H1 (cell line): ENCODE data around the gene SPOP. TPM values are rescaled to one million over a fixed set of nuclear protein-coding genes. Genes with fewer than 3 reads are reported as not detected.

Experiments used
- ASH2L ChIP-seq: fragments of 200-600, 300-600 bp; sonication (generic); IDR thresholded peaks from one replicate; pipeline ENCODE4 v1.7.1; 2017; ENCODE audit warnings: low read length
- BCL11A ChIP-seq, 2 experiments: IDR thresholded peaks; one replicate each; pipeline ENCODE4 v1.6.1; 2011; ENCODE audit warnings: low read depth in 2 of 2, low read length in 2 of 2, mild to moderate bottlenecking in 2 of 2
- CEBPB ChIP-seq: IDR thresholded peaks from 2 replicates; pipeline ENCODE4 v1.6.1; 2012; ENCODE audit warnings: low read depth, low read length
- CHD1 ChIP-seq: IDR thresholded peaks from 2 replicates; pipeline ENCODE4 v1.6.1; 2012; ENCODE audit warnings: low read depth, low read length, improper control_type of control experiment
- CHD2 ChIP-seq: IDR thresholded peaks from 2 replicates; pipeline ENCODE4 v1.6.1; 2012; ENCODE audit warnings: low read length, improper control_type of control experiment
- CTBP2 ChIP-seq: IDR thresholded peaks from 2 replicates; pipeline ENCODE4 v1.7.0; 2011; ENCODE audit warnings: borderline replicate concordance, mild to moderate bottlenecking, moderate library complexity, mixed read lengths, low read length; ENCODE audit not compliant: insufficient read depth, insufficient read length
- JUND ChIP-seq: IDR thresholded peaks from 2 replicates; pipeline ENCODE4 v1.6.1; 2011; ENCODE audit warnings: mild to moderate bottlenecking, improper control_type of control experiment, low read length
- KDM4A ChIP-seq: IDR thresholded peaks from one replicate; pipeline ENCODE4 v1.7.1; 2012; ENCODE audit warnings: low read depth, mild to moderate bottlenecking, moderate library complexity, low read length, inconsistent platforms; ENCODE audit not compliant: severe bottlenecking
- KDM5A ChIP-seq: fragments of 200-600 bp; IDR thresholded peaks from 2 replicates; pipeline ENCODE4 v1.7.1; 2012; ENCODE audit warnings: mild to moderate bottlenecking, low read length, inconsistent platforms, mixed read lengths
- NANOG ChIP-seq: IDR thresholded peaks from 2 replicates; pipeline ENCODE4 v1.6.1; 2011; ENCODE audit warnings: low read length, low read depth, mild to moderate bottlenecking, inconsistent platforms; ENCODE audit not compliant: insufficient read depth, poor library complexity, severe bottlenecking
- RXRA ChIP-seq: IDR thresholded peaks from 2 replicates; pipeline ENCODE4 v1.6.1; 2011; ENCODE audit warnings: low read depth, mild to moderate bottlenecking, low read length, moderate library complexity; ENCODE audit not compliant: insufficient read depth
- SIN3A ChIP-seq, 2 experiments: IDR thresholded peaks in 1 of 2; conservative IDR thresholded peaks in 1 of 2; 2 replicates each; pipeline ENCODE4 v1.6.1; 2011 to 2012; ENCODE audit warnings: low read length in 2 of 2, improper control_type of control experiment in 1 of 2, low read depth in 1 of 2, mild to moderate bottlenecking in 1 of 2
- SIX5 ChIP-seq: IDR thresholded peaks from 2 replicates; pipeline ENCODE4 v1.6.1; 2011; ENCODE audit warnings: mild to moderate bottlenecking, low read depth, low read length
- SP1 ChIP-seq: IDR thresholded peaks from 2 replicates; pipeline ENCODE4 v1.6.1; 2011; ENCODE audit warnings: low read depth, low read length
- SP2 ChIP-seq: IDR thresholded peaks from 2 replicates; pipeline ENCODE4 v1.6.1; 2012; ENCODE audit warnings: mild to moderate bottlenecking, low read length, inconsistent platforms
- SRF ChIP-seq: IDR thresholded peaks from 2 replicates; pipeline ENCODE4 v1.6.1; 2011; ENCODE audit warnings: mild to moderate bottlenecking, low read depth, low read length, moderate library complexity
- TAF7 ChIP-seq: optimal IDR thresholded peaks from 2 replicates; pipeline ENCODE3; 2011; ENCODE audit warnings: low read depth, mild to moderate bottlenecking, inconsistent platforms, low read length, moderate library complexity, borderline replicate concordance
- TEAD4 ChIP-seq: IDR thresholded peaks from 2 replicates; pipeline ENCODE4 v1.6.1; 2012; ENCODE audit warnings: low read depth, low read length, inconsistent platforms, mixed read lengths
- polyA plus RNA-seq, 7 experiments: library from polyadenylated mRNA; depleted of rRNA in 3 of 7; stranded (reverse) in 5 of 7; unstranded in 2 of 7; fragments of >200 nt in 5 of 7; fragments of 200-250 nt in 2 of 7; gene quantifications; 1 replicate in 5 of 7; 2 replicates in 1 of 7; 4 replicates in 1 of 7; pipeline versions ENCODE4 v1.2.1 to v1.2.3, GENCODE V29; 2011 to 2013; ENCODE audit warnings: missing spikeins in 2 of 7, mixed read lengths in 2 of 7
- total RNA-seq: library from RNA; stranded (reverse); fragmentation: NEBNext Ultra II Directional; extraction: Animal tissue kit (Norgen Biotek cat#: 25700); gene quantifications from 2 replicates; pipeline ENCODE4 v1.2.1, GENCODE V29; 2021
- TF ChIP-seq, protein P1 (sequence below), 3 experiments: IDR thresholded peaks; 1 replicate in 2 of 3; 2 replicates in 1 of 3; pipeline versions ENCODE4 v1.5.1 to v1.6.1; 2011; ENCODE audit warnings: low read length in 3 of 3, mild to moderate bottlenecking in 3 of 3, inconsistent platforms in 2 of 3, low read depth in 1 of 3, moderate library complexity in 1 of 3; ENCODE audit not compliant: insufficient read depth in 1 of 3; ENCODE audit errors: control extremely low read depth in 1 of 3
- TF ChIP-seq, protein P2 (sequence below): IDR thresholded peaks from 2 replicates; pipeline ENCODE4 v1.6.1; 2011; ENCODE audit warnings: low read depth, mild to moderate bottlenecking, low read length; ENCODE audit not compliant: insufficient read depth

SPOP gene
- total and polyA plus RNA-seq, 2 of the 8 experiments (the other 6 are each of a cell fraction or from before 2014, with no cell fraction given): 13.3 to 25.6 TPM

DNA sequence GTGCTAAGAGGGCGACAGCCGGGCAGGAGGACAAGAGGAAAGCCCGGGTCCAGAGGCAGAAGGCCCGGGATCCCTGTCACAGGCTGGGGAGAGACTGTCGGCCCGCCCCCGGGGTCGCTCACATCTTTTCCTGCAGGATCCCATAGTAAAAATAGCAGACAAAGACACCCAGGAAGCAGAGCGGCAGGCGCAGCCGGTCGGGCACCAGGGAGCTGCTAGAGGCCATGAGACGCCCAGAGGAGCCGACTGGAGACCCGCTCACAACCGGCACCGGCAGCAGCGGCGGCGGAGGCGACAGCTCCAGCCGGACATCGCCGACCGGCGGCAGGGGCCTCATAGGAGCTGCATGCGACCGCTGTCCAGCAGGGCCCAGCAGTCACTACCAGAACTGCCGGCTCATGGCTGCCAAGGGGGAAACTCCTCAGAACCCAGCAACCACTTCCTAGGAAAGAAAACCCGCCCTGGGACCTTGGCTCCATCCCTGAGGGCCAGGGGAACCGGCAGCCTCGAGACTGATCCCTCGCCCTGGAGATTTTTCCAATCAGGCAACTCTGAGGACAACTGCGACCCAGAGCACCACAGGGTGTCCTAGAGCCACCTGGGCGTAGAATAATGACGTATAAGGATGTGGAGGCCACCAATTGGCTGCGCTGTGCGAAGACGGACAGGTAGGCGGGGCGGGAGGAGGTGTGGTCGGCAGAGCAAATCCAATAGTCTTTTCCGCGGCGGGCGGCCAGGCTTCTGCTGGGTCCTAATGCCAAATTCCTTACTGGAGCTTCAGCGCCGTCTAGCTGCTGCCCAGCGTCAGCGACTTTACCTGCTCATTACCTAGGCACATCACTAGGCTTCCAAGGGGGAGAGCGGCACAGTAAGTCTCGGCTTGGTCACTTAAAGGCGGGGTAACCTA is 30.0 kb upstream of the SPOP start, which contains the start of gene SLC35B1 (continued):
- TF ChIP-seq NANOG (peak; percentile 24), SP1 (peak; percentile 93), KDM5A (peak; percentile 91; the same call in 1 of the 2 replicates), TAF7 (peak; percentile 56), SIX5 (no peak), CEBPB (peak; percentile 13; the same call in 1 of the 2 replicates), JUND (peak; percentile 50; the same call in 1 of the 2 replicates), KDM4A (peak; percentile 72), TEAD4 (peak; percentile 93), CHD2 (no peak), SIN3A (conservative IDR thresholded peaks at IDR 0.05 in 1 of 2, IDR thresholded peaks at IDR 0.05 in 1 of 2; ENCODE audit: low read depth in 1 of 2, low read length in 2 of 2) (peak; percentile 63 to 89; a peak in 2 of 4 replicates), CTBP2 (no peak), BCL11A (IDR thresholded peaks at IDR 0.05; ENCODE audit: low read depth in 2 of 2, low read length in 2 of 2) (no peak), SP2 (no peak), ASH2L (peak; percentile 88), RXRA (no peak), CHD1 (no peak), SRF (peak; percentile 2; the same call in 1 of the 2 replicates)
- TF ChIP-seq, protein P1, sequence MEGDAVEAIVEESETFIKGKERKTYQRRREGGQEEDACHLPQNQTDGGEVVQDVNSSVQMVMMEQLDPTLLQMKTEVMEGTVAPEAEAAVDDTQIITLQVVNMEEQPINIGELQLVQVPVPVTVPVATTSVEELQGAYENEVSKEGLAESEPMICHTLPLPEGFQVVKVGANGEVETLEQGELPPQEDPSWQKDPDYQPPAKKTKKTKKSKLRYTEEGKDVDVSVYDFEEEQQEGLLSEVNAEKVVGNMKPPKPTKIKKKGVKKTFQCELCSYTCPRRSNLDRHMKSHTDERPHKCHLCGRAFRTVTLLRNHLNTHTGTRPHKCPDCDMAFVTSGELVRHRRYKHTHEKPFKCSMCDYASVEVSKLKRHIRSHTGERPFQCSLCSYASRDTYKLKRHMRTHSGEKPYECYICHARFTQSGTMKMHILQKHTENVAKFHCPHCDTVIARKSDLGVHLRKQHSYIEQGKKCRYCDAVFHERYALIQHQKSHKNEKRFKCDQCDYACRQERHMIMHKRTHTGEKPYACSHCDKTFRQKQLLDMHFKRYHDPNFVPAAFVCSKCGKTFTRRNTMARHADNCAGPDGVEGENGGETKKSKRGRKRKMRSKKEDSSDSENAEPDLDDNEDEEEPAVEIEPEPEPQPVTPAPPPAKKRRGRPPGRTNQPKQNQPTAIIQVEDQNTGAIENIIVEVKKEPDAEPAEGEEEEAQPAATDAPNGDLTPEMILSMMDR (IDR thresholded peaks at IDR 0.05; ENCODE audit: control extremely low read depth in 1 of 3, insufficient read depth in 1 of 3, low read depth in 1 of 3, low read length in 3 of 3): peak; percentile 90 to 95 (median 91)
- TF ChIP-seq, protein P2, sequence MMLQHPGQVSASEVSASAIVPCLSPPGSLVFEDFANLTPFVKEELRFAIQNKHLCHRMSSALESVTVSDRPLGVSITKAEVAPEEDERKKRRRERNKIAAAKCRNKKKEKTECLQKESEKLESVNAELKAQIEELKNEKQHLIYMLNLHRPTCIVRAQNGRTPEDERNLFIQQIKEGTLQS: no peak; the same call in 1 of the 2 replicates
